Osteocyte (in vitro differentiated cells): ENCODE data around the gene SLC39A12. TPM values are rescaled to one million over a fixed set of nuclear protein-coding genes. Genes with fewer than 3 reads are reported as not detected.

Experiments
- DNase-seq: peaks from one replicate; pipeline ENCODE4 v3.0.0; 2021; ENCODE audit warnings: mixed read lengths; ENCODE audit not compliant: unreplicated experiment; ENCODE audit errors: extremely low spot score
- H3K27ac Mint-ChIP-seq: one replicate; pipeline ENCODE4 v1.8.0; 2021; ENCODE audit warnings: mild to moderate bottlenecking, mixed read lengths; ENCODE audit not compliant: unreplicated experiment
- H3K27me3 Mint-ChIP-seq: one replicate; pipeline ENCODE4 v1.8.0; 2021; ENCODE audit warnings: mixed read lengths; ENCODE audit not compliant: unreplicated experiment
- H3K36me3 Mint-ChIP-seq: one replicate; pipeline ENCODE4 v1.8.0; 2021; ENCODE audit warnings: mixed read lengths; ENCODE audit not compliant: unreplicated experiment
- H3K4me1 Mint-ChIP-seq: one replicate; pipeline ENCODE4 v1.8.0; 2021; ENCODE audit warnings: mixed read lengths; ENCODE audit not compliant: unreplicated experiment
- H3K4me3 Mint-ChIP-seq: one replicate; pipeline ENCODE4 v1.8.0; 2021; ENCODE audit warnings: mild to moderate bottlenecking, moderate library complexity, mixed read lengths; ENCODE audit not compliant: unreplicated experiment
- H3K9me3 Mint-ChIP-seq: one replicate; pipeline ENCODE4 v1.8.0; 2021; ENCODE audit warnings: mixed read lengths; ENCODE audit not compliant: unreplicated experiment
- CTCF ChIP-seq: fragments of 200-600 bp; sonication (generic); IDR thresholded peaks from 2 replicates; pipeline ENCODE4 v1.5.0; 2021; ENCODE audit warnings: antibody characterized with exemption, mild to moderate bottlenecking, moderate library complexity
- total RNA-seq: library from RNA; stranded (reverse); gene quantifications from 2 replicates; pipeline ENCODE4 v1.2.1, GENCODE V29; 2021

Gene SLC39A12
- total RNA-seq, 1 donor from 2014 or later: not detected

- Mint-ChIP-seq H3K9me3 (no peaks in the 10 kb centered on the region), H3K4me3 (no peak overlapping the region), H3K27ac (peak overlapping the region; percentile 35), H3K4me1 (peaks cover 36% of the 10 kb centered on the region), H3K27me3 (peaks cover 2% of the 10 kb centered on the region), H3K36me3 (no peaks in the 10 kb centered on the region)
- TF ChIP-seq CTCF: no peak
- no peak for DNase-seq
These were observed 93.4 kb downstream of the SLC39A12 start for GRCh38 chr10:18044976-18045720.

GRCh38 chr10:18056583-18056982 lies 104.9 kb downstream of the SLC39A12 start:
- H3K9me3 Mint-ChIP-seq: peaks cover 4% of the 10 kb centered on the region
- no peak for TF ChIP-seq CTCF

GRCh38 chr10:18059826-18060559 lies 108.3 kb downstream of the SLC39A12 start:
- Mint-ChIP-seq H3K36me3 (no peaks in the 10 kb centered on the region), H3K27me3 (peaks cover 3% of the 10 kb centered on the region), H3K27ac (no peak overlapping the region), H3K4me3 (no peak overlapping the region), H3K9me3 (no peaks in the 10 kb centered on the region), H3K4me1 (no peaks in the 10 kb centered on the region)
- DNase-seq: no peak
- no peak for TF ChIP-seq CTCF

More at GRCh38 chr10:18056583-18056982, 104.9 kb downstream of the SLC39A12 start:
- no peaks in the 10 kb centered on the region for H3K4me1 Mint-ChIP-seq
- no peak overlapping the region for H3K4me3 Mint-ChIP-seq
- H3K27ac Mint-ChIP-seq: no peak overlapping the region
- DNase-seq: no peak
- peaks cover 3% of the 10 kb centered on the region for H3K27me3 Mint-ChIP-seq
- no peaks in the 10 kb centered on the region for H3K36me3 Mint-ChIP-seq

GRCh38 chr10:18066947-18067346 lies 115.2 kb downstream of the SLC39A12 start:
- no peak for TF ChIP-seq CTCF
- H3K4me1 Mint-ChIP-seq: peaks cover 5% of the 10 kb centered on the region
- peaks cover 3% of the 10 kb centered on the region for H3K27me3 Mint-ChIP-seq
- H3K36me3 Mint-ChIP-seq: no peaks in the 10 kb centered on the region
- H3K4me3 Mint-ChIP-seq: no peak overlapping the region
- H3K9me3 Mint-ChIP-seq: no peaks in the 10 kb centered on the region
- DNase-seq: no peak
- no peak overlapping the region for H3K27ac Mint-ChIP-seq

- H3K4me1 Mint-ChIP-seq: peaks cover 5% of the 10 kb centered on the region
- no peak for TF ChIP-seq CTCF
- no peaks in the 10 kb centered on the region for H3K9me3 Mint-ChIP-seq
- no peaks in the 10 kb centered on the region for H3K36me3 Mint-ChIP-seq
- H3K27me3 Mint-ChIP-seq: peaks cover 3% of the 10 kb centered on the region
- no peak overlapping the region for H3K27ac Mint-ChIP-seq
- H3K4me3 Mint-ChIP-seq: no peak overlapping the region
- DNase-seq: no peak
These were observed 116.7 kb downstream of the SLC39A12 start for GRCh38 chr10:18068401-18068800.
